ENCODE data around the gene PNN. TPM values are rescaled to one million over a fixed set of nuclear protein-coding genes. Genes with fewer than 3 reads are reported as not detected.

Gene PNN
- 11.9 and 15.3 TPM in 2 replicates for total RNA-seq

GRCh38 chr14:39174560-39175444 lies at the start of gene PNN:
Gene PNN (plus strand): TSS chr14:39175254. CDS start chr14:39175280, 26 bp downstream.

Other genes with a start within 250 kb of the PNN start
- gene SEC23A, start 72.0 kb upstream of the PNN start, total RNA-seq = 182 and 212 TPM in 2 replicates
- 11.7 and 22.4 TPM in 2 replicates for gene GEMIN2, start 60.9 kb upstream of the PNN start, total RNA-seq
- 28.5 and 28.9 TPM in 2 replicates for gene TRAPPC6B, start 4.9 kb upstream of the PNN start, total RNA-seq
- gene MIA2, start 58.7 kb downstream of the PNN start, total RNA-seq = 15.1 and 16.9 TPM in 2 replicates

Data from dermis lymphatic vessel endothelial cell (primary cell).